SU-DHL-6 (cell line): ENCODE data around the gene ZNF12.
"Not testable (repeated sequence)": the region's sequence is repeated elsewhere in the genome, so short reads cannot be mapped to it uniquely, and the experiment has no call there.

ENCODE experiments used
- EZH2phosphoT487 ChIP-seq: fragments of 200-600 bp; sonication (generic), shearing (Covaris generic); conservative IDR thresholded peaks from 2 replicates; pipeline ENCODE4 v1.6.1; 2018; ENCODE audit warnings: mild to moderate bottlenecking, antibody characterized with exemption, low read length, moderate library complexity, mixed read lengths
- TF ChIP-seq, protein P1 (sequence below): fragments of 200-600 bp; sonication (generic); IDR thresholded peaks from one replicate; pipeline ENCODE4 v1.5.1; 2017; ENCODE audit warnings: antibody characterized with exemption, mild to moderate bottlenecking, low read length, moderate library complexity; ENCODE audit not compliant: insufficient read depth, poor library complexity, severe bottlenecking

DNA sequence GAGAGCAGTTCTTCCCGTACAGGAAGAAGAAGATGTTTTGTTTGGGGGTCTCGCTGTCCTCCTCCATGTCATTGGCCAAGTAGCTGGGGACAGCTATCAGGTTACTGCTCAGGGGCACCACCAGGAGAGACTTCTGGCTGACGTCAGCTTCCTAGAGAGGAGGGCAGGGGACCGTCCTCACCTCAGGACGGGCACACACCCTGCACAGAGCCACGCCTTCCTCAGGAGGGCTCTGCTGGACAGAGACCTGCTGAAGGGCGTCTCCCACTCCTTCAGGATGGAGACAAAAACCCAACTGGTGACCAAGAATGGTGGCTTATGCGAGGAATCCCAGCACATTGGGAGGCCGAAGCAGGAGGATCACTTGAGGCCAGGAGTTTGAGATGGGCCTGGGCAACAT, 9.2 kb upstream of the ZNF12 start:
- TF ChIP-seq, protein P1, sequence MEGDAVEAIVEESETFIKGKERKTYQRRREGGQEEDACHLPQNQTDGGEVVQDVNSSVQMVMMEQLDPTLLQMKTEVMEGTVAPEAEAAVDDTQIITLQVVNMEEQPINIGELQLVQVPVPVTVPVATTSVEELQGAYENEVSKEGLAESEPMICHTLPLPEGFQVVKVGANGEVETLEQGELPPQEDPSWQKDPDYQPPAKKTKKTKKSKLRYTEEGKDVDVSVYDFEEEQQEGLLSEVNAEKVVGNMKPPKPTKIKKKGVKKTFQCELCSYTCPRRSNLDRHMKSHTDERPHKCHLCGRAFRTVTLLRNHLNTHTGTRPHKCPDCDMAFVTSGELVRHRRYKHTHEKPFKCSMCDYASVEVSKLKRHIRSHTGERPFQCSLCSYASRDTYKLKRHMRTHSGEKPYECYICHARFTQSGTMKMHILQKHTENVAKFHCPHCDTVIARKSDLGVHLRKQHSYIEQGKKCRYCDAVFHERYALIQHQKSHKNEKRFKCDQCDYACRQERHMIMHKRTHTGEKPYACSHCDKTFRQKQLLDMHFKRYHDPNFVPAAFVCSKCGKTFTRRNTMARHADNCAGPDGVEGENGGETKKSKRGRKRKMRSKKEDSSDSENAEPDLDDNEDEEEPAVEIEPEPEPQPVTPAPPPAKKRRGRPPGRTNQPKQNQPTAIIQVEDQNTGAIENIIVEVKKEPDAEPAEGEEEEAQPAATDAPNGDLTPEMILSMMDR = not testable (repeated sequence)
- not testable (repeated sequence) for TF ChIP-seq EZH2phosphoT487
